ENCODE data around the gene NUFIP1.
A peak's percentile ranks its signal among the peaks of the same experiment; 100 is the strongest.
"Not testable (repeated sequence)": the region's sequence is repeated elsewhere in the genome, so short reads cannot be mapped to it uniquely, and the experiment has no call there.

Gene NUFIP1

GRCh38 chr13:44919104-44919804 lies 70.0 kb downstream of the NUFIP1 start:
- DNase-seq: no peak

- DNase-seq: no peak
Observed at GRCh38 chr13:44918326-44919103, 70.8 kb downstream of the NUFIP1 start.

GRCh38 chr13:44917589-44918325 lies 71.5 kb downstream of the NUFIP1 start:
- peak; percentile 96 for DNase-seq

- no peak for DNase-seq
Observed at GRCh38 chr13:44912278-44913016, 76.8 kb downstream of the NUFIP1 start.

GRCh38 chr13:44908712-44909111 lies 80.6 kb downstream of the NUFIP1 start:
- no peak for DNase-seq

- no peak for DNase-seq
Observed at GRCh38 chr13:44908266-44908665, 81.0 kb downstream of the NUFIP1 start.

GRCh38 chr13:44906713-44907112 lies 82.6 kb downstream of the NUFIP1 start:
- DNase-seq: no peak

GRCh38 chr13:44906230-44906629 lies 83.0 kb downstream of the NUFIP1 start:
- no peak for DNase-seq

GRCh38 chr13:44905556-44905955 lies 83.7 kb downstream of the NUFIP1 start:
- no peak for DNase-seq

- DNase-seq: no peak
Observed at GRCh38 chr13:44904967-44905366, 84.3 kb downstream of the NUFIP1 start.

GRCh38 chr13:44903574-44903985 lies 85.7 kb downstream of the NUFIP1 start:
- DNase-seq: no peak

GRCh38 chr13:44902738-44903137 lies 86.5 kb downstream of the NUFIP1 start:
- no peak for DNase-seq

- DNase-seq: no peak
Observed at GRCh38 chr13:44899967-44900366, 89.3 kb downstream of the NUFIP1 start.

GRCh38 chr13:44898308-44898707 lies 91.0 kb downstream of the NUFIP1 start:
- not testable (repeated sequence) for DNase-seq

GRCh38 chr13:44895953-44896335 lies 93.3 kb downstream of the NUFIP1 start:
- no peak for DNase-seq

GRCh38 chr13:44895264-44895952 lies 93.9 kb downstream of the NUFIP1 start:
- DNase-seq: no peak

- DNase-seq: no peak
Observed at GRCh38 chr13:44894001-44894770, 95.1 kb downstream of the NUFIP1 start.

Data from central memory CD4-positive, alpha-beta T cell (primary cell).